ENCODE measurements around the gene AVPR1B.
"Not testable (repeated sequence)": the region's sequence is repeated elsewhere in the genome, so short reads cannot be mapped to it uniquely, and the experiment has no call there.

The AVPR1B gene

GRCh38 chr1:206080026-206080820, 37.0 kb downstream of the AVPR1B start:
- DNase-seq (ENCODE audit: low spot score): no peak

- DNase-seq (ENCODE audit: low spot score): no peak
These were observed 38.1 kb downstream of the AVPR1B start for GRCh38 chr1:206079135-206079534.

- DNase-seq (ENCODE audit: low spot score): no peak
These were observed 41.1 kb downstream of the AVPR1B start for GRCh38 chr1:206075786-206076755.

- no peak for DNase-seq (ENCODE audit: low spot score)
These were observed 42.3 kb downstream of the AVPR1B start for GRCh38 chr1:206074839-206075238.

GRCh38 chr1:206070627-206071304, 46.4 kb downstream of the AVPR1B start:
- DNase-seq (ENCODE audit: low spot score): no peak

- no peak for DNase-seq (ENCODE audit: low spot score)
These were observed 48.9 kb downstream of the AVPR1B start for GRCh38 chr1:206068314-206068713.

- DNase-seq (ENCODE audit: low spot score): no peak
These were observed 49.5 kb downstream of the AVPR1B start for GRCh38 chr1:206067486-206068227.

GRCh38 chr1:206066479-206067171, 50.6 kb downstream of the AVPR1B start:
- DNase-seq (ENCODE audit: low spot score): no peak

GRCh38 chr1:206065547-206066145, 51.5 kb downstream of the AVPR1B start:
- no peak for DNase-seq (ENCODE audit: low spot score)

GRCh38 chr1:206064501-206064900, 52.7 kb downstream of the AVPR1B start:
- DNase-seq (ENCODE audit: low spot score): not testable (repeated sequence)

- not testable (repeated sequence) for DNase-seq (ENCODE audit: low spot score)
These were observed 53.2 kb downstream of the AVPR1B start for GRCh38 chr1:206064001-206064400.

- no peak for DNase-seq (ENCODE audit: low spot score)
These were observed 54.7 kb downstream of the AVPR1B start for GRCh38 chr1:206062464-206062863.

- no peak for DNase-seq (ENCODE audit: low spot score)
These were observed 56.3 kb downstream of the AVPR1B start for GRCh38 chr1:206060844-206061243.

Data from left forelimb (tissue), 1 donor.